Measurements from ENCODE around the gene GNA15. TPM values are rescaled to one million over a fixed set of nuclear protein-coding genes. Genes with fewer than 3 reads are reported as not detected.
"Not testable (repeated sequence)": the region's sequence is repeated elsewhere in the genome, so short reads cannot be mapped to it uniquely, and the experiment has no call there.

The GNA15 gene
- total RNA-seq = under 0.01 TPM in 1 of 2 replicates, not detected in the other

GRCh38 chr19:3135961-3136683 lies at the start of gene GNA15:
GNA15 (plus strand) TSS chr19:3136033; CDS start chr19:3136451, 418 bp downstream.
- DNase-seq (ENCODE audit: low read depth in 2 of 2) = no peak

- no peak for DNase-seq (ENCODE audit: low read depth in 2 of 2)
Observed at GRCh38 chr19:3087769-3088168, 48.1 kb upstream of the GNA15 start.

DNA sequence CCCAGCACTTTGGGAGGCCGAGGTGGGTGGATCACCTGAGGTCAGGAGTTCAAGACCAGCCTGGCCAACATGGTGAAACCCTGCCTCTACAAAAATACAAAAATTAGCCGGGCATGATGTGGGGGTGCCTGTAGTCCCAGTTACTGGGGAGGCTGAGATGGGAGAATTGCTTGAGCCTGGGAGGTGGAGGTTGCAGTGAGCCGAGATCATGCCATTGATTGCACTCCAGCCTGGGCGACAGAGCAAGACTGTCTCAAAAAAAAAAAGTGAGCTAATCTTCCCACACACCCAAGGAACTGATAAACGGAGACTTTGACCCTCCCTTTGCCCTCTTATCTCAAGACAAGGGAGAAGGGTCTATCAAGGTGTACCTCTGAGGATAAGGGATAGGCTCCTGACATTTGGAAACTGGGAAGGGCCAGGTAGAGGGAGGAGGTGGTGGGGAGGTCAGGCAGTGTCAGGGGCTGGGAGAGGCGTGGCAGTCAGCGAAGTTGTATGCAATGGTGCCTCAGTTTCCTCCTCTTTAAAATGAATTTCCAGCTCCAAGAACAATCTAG lies 46.5 kb upstream of the GNA15 start:
- not testable (repeated sequence) for DNase-seq (ENCODE audit: low read depth in 2 of 2)

GRCh38 chr19:3094601-3095440 lies 41.0 kb upstream of the GNA15 start:
- peak; percentile 43 for DNase-seq (ENCODE audit: low read depth in 2 of 2)

DNA sequence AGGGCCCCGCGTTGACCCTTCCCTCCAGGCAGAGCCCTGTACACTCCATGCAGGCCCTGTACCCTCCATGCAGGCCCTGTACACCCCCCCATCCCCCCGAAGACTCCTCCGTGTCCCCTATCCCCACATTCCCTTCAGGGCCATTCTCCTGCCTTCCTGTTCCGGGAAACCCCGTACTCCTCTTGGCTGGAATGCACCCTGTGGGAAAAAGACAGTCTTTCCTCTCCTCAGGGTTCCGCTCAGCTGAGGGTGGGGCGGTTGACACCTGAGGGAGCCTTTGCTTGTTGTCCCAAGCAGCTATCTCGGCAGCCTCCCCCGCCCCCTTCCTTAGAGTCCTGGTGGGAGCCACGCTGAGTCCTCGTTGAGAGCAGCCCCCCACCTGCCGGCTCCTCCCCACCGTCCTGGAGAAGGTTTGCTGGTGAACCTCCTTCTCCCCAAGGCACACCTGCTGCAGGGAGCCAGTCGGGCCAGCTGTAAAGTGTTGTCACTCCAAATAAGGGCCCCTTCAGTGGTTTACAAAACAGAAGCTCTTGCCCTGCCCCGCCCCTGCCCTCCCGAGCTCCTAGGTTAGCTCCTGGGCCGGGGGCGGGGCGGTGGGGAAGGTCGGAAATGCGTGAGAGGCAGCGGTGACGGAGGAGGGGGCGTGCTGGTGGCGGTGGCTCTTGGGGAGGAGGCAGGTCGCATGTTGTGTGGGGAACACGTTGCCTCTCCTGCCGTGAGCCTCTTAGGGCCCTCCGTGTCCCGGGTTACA lies 40.2 kb upstream of the GNA15 start:
- peak; percentile 31 to 63 for DNase-seq (ENCODE audit: low read depth in 2 of 2)

GRCh38 chr19:3096267-3096901 lies 39.4 kb upstream of the GNA15 start:
- no peak for DNase-seq (ENCODE audit: low read depth in 2 of 2)

GRCh38 chr19:3096902-3097326 lies 38.9 kb upstream of the GNA15 start:
- DNase-seq (ENCODE audit: low read depth in 2 of 2) = no peak

DNA sequence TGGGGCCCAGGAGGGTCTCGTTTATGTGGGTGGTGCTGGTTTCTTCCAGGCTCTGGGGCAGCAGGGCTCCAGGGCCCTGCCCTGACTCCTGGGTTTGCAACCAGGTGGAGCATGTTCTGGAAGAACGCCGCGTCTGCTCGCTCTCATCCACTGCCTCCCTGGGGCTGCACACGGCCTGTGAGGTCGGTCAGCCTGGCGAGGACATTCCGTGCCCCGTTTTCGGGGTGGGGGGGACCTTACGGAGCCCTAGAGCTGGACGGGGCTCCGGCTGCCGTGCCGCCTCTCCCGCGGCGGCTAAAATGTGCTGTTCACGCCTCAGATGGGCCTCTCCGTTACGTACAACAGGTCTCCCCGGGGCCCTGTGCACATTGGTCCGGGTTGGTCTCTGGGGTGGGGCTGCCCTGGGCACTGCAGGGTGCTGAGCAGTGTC lies 38.4 kb upstream of the GNA15 start:
- no peak for DNase-seq (ENCODE audit: low read depth in 2 of 2)

- DNase-seq (ENCODE audit: low read depth in 2 of 2) = peak; percentile 52 to 71
Observed at GRCh38 chr19:3098141-3098514, 37.7 kb upstream of the GNA15 start.

DNA sequence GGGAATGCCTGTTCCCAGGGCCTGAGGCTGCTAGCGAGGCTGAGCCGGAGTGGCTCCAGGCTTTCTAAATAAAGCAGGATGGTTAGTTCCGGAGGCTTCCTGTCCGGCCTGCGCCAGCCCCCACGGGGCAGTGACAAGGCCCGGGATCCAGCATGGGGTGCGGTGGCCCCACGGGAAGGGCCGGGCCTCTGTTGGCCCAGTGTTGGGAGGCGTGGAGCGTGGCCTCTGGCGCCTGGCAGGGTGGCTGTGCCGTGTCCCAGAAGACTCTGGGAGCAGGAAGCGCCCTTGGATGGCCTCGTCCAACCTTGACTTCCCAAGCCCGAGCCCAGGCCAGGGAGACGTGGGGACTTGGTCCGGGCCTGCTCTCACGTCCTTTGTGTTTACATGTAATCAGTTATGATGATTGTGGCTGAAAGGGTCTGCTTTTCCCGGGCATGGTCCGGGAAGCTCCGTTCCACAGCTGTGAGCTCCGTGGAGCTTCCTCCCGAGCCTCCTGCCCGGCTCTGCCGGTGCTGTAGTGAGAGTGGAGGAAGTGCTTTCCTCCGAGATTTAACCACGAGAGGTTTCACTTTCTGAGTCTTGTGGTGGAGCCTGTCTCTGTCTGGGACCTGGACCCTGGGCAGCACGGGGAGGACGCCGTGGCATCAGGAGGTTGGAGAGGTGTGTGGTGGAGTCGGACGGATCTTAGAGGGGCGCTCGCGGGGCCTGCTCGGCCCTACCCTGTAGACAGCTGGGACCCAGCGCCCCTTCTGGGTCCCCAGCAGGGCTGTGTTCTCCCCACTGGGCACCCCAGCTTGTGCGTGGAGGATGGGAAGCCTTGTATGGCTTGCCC lies 37.1 kb upstream of the GNA15 start:
- DNase-seq (ENCODE audit: low read depth in 2 of 2) = peak; percentile 56 to 59

DNA sequence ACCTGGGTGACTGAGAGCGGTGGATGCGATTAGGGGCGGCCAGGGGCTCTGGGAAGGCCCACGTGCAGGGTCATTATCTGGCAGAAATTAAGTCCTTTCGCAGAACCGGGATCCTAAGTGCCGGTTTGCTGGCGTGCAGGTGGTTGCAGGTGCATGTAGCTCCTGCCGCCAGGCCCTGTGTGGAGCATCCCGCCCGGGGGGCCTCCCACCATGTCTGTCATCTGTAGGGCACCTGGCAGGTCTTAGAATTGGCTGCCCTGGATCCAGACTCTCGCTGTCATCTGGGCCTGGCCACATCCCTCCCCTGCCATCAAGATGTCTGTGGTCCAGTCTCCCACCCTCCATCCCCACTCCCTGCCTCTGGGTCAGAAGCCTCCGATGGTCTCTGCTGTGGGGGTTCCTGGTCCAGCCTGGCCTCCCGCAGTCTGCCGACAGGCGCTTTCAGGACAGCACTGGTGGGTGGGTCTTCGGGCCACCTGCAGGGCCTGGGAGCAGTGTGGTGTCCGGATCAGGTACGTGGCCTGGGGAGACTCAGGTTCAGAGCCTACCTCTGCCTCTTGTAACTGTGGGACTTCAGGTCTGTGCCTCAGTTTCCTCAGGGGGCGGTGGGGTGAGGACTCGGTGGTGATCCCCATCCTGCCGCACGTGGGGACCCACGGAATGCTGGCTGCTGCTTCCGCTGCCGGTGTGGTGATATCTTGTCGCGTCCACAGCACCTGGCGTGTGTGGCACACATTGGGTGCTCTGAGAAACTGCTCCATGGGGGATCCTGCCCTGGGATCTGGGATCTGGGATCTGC lies 36.3 kb upstream of the GNA15 start:
- DNase-seq (ENCODE audit: low read depth in 2 of 2) = no peak

GRCh38 chr19:3100331-3100730 lies 35.5 kb upstream of the GNA15 start:
- DNase-seq (ENCODE audit: low read depth in 2 of 2) = no peak

DNA sequence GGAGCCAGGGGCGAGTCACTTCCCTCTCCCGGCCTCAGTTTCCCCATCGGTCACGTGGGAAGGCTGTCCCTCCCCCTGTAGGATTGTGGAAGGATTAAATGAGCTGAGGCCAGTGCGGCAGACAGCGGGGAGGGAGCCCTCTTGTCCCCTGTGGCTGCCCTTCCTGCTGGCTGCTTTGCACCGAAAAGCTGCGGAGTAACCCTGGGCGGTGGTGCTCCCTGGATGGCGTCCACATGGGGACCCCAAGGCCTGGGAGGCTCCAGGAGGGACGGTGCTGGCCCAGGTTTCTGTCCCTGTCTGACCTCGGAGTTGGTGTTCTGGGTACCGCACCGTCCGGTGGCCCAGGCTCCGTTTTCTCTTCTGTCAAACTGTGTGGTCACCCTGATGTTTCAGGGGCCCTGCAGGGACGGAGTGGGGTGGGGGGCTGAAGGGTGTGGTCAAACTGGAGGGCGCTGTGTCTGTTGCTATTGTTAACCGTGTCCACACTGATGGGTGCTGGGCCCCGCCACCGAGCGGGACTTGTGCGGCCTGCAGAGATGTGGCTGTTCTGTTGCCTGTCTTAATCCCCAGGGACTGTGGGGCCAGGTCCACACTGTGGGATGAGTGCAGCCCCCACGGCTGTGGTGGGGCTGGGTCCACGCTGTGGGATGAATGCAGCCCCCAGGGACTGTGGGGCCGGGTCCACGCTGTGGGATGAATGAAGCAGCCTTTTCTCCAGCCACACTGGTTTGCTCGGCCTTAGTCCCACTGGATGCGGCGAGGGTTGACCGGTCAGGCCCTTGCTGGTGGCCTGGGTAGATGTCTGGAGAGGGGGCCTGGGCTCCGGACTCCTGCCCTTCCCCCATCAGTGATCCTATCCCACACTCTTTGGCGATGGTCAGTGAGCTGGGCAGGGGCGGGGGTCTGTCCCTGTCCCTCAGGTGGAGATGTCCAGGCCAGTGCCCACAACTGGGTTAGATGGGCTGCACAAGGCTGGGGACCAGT lies 34.8 kb upstream of the GNA15 start:
- no peak for DNase-seq (ENCODE audit: low read depth in 2 of 2)

- no peak for DNase-seq (ENCODE audit: low read depth in 2 of 2)
Observed at GRCh38 chr19:3102239-3103140, 33.3 kb upstream of the GNA15 start.

GRCh38 chr19:3104708-3104983 lies 31.2 kb upstream of the GNA15 start:
- DNase-seq (ENCODE audit: low read depth in 2 of 2) = no peak

DNA sequence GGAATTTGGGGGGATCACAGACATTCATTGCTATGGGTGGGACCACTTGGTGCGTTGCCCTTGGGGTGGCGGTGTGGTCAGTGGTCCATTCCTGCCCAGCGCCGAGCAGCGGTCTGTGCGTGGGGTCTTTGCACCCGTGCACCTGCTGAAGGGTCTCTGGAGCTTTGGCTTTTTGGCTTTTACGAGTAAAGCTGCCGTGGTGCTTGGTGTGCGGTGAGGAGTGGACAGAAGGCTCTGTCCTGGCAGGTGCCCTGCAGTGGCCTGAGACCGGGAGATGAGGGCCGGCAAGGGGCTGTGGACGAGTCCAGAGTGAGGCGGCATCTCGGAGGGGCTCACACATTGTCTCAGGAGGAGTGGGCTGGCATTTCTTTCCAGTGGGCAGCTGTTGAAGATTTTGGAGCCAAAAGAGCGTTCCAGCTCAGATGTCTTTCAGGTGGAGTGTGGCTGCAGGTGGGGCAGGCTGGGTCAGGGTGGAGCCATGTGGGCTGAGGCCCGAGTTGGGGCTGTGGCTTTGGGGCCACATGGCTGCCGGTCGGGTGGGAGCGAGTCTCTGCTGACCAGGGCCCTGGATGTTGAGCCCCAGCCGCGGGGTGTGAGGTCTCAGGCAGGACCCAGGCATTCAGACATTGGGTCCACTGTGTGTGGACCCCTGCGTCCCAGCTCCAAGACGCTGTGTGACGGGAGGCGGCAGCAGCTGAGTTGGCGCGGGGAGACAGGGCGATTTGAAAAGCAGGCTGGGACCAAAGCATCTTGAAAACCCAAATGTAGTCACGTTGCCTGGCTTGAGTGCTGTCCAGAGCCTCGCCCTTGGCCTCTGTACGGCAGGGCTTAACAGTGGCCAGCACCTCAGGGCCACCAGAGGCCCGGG lies 30.0 kb upstream of the GNA15 start:
- DNase-seq (ENCODE audit: low read depth in 2 of 2) = no peak
